ENCODE measurements around the gene ZNRF1.

ZNRF1 gene

GRCh38 chr16:75074920-75075687 is 76.3 kb downstream of the ZNRF1 start:
- TF ChIP-seq FOXP2 (optimal IDR thresholded peaks at IDR 0.05; ENCODE audit: borderline replicate concordance, extremely low read depth, extremely low read length, insufficient read depth): no peak
- no peak for TF ChIP-seq POLR2AphosphoS5 (IDR thresholded peaks at IDR 0.05; ENCODE audit: low read depth, low read length)
- no peak for TF ChIP-seq TAF1 (IDR thresholded peaks at IDR 0.05; ENCODE audit: borderline replicate concordance, insufficient read depth, low read length)
- TF ChIP-seq REST (IDR thresholded peaks at IDR 0.05; ENCODE audit: insufficient read depth in 1 of 2, low read depth in 2 of 2, low read length in 2 of 2): no peak
- no peak for TF ChIP-seq SIN3A (IDR thresholded peaks at IDR 0.05; ENCODE audit: borderline replicate concordance, insufficient read depth, low read length)

- TF ChIP-seq REST (IDR thresholded peaks at IDR 0.05; ENCODE audit: insufficient read depth in 1 of 2, low read depth in 2 of 2, low read length in 2 of 2): no peak
- TF ChIP-seq POLR2AphosphoS5 (IDR thresholded peaks at IDR 0.05; ENCODE audit: low read depth, low read length): no peak
- TF ChIP-seq SIN3A (IDR thresholded peaks at IDR 0.05; ENCODE audit: borderline replicate concordance, insufficient read depth, low read length): no peak
- no peak for TF ChIP-seq TAF1 (IDR thresholded peaks at IDR 0.05; ENCODE audit: borderline replicate concordance, insufficient read depth, low read length)
- TF ChIP-seq FOXP2 (optimal IDR thresholded peaks at IDR 0.05; ENCODE audit: borderline replicate concordance, extremely low read depth, extremely low read length, insufficient read depth): no peak
Observed at GRCh38 chr16:75075688-75076268, 77.0 kb downstream of the ZNRF1 start.

DNA sequence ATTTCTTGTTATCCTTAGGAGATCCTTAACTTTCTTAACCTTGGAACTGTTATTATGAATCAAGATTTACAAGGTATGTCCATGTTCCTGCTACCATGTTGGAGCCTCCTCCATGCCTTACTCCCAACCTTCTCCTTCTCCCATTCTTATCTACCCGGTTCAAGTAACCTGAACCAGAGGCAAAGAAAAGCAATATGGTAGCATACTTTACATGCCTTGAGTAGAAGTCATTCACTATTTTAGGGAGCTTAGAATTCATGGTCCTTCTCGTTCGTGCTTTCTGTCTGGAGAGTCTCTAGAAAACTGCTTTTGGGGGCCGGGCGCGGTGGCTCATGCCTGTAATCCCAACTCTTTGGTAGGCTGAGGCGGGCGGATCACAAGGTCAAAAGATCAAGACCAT is 80.1 kb downstream of the ZNRF1 start:
- TF ChIP-seq SIN3A (IDR thresholded peaks at IDR 0.05; ENCODE audit: borderline replicate concordance, insufficient read depth, low read length): no peak
- no peak for TF ChIP-seq FOXP2 (optimal IDR thresholded peaks at IDR 0.05; ENCODE audit: borderline replicate concordance, extremely low read depth, extremely low read length, insufficient read depth)
- TF ChIP-seq TAF1 (IDR thresholded peaks at IDR 0.05; ENCODE audit: borderline replicate concordance, insufficient read depth, low read length): no peak
- no peak for TF ChIP-seq REST (IDR thresholded peaks at IDR 0.05; ENCODE audit: insufficient read depth in 1 of 2, low read depth in 2 of 2, low read length in 2 of 2)
- TF ChIP-seq POLR2AphosphoS5 (IDR thresholded peaks at IDR 0.05; ENCODE audit: low read depth, low read length): no peak

- TF ChIP-seq FOXP2 (optimal IDR thresholded peaks at IDR 0.05; ENCODE audit: borderline replicate concordance, extremely low read depth, extremely low read length, insufficient read depth) (no peak), SIN3A (IDR thresholded peaks at IDR 0.05; ENCODE audit: borderline replicate concordance, insufficient read depth, low read length) (no peak), REST (IDR thresholded peaks at IDR 0.05; ENCODE audit: insufficient read depth in 1 of 2, low read depth in 2 of 2, low read length in 2 of 2) (no peak), TAF1 (IDR thresholded peaks at IDR 0.05; ENCODE audit: borderline replicate concordance, insufficient read depth, low read length) (no peak), POLR2AphosphoS5 (IDR thresholded peaks at IDR 0.05; ENCODE audit: low read depth, low read length) (no peak)
Observed at GRCh38 chr16:75079346-75079926, 80.6 kb downstream of the ZNRF1 start.

All from PFSK-1 (cell line).